MG63 (cell line): Measurements from ENCODE around the gene USP15. TPM values are rescaled to one million over a fixed set of nuclear protein-coding genes. Genes with fewer than 3 reads are reported as not detected.

Source experiments
- DNase-seq: peaks from one replicate; pipeline ENCODE4 v3.0.0-alpha.2; 2020
- H3K27me3 ChIP-seq: fragments of 250-450 bp; sonication (Bioruptor Pico); 2 replicates; pipeline ENCODE4 v1.5.1; 2020; ENCODE audit warnings: mild to moderate bottlenecking, moderate library complexity
- H3K36me3 ChIP-seq: fragments of 250-450 bp; sonication (Bioruptor Pico); 2 replicates; pipeline ENCODE4 v1.5.1; 2020; ENCODE audit warnings: mild to moderate bottlenecking, moderate library complexity
- H3K4me3 ChIP-seq: fragments of 250-450 bp; sonication (Bioruptor Pico); 2 replicates; pipeline ENCODE4 v1.5.1; 2020; ENCODE audit warnings: mild to moderate bottlenecking, moderate library complexity
- H3K9me3 ChIP-seq: fragments of 250-450 bp; sonication (Bioruptor Pico); 2 replicates; pipeline ENCODE4 v1.5.1; 2020; ENCODE audit warnings: mild to moderate bottlenecking, moderate library complexity
- total RNA-seq: library from RNA; depleted of rRNA; stranded (reverse); fragments of >200 nt; shearing (Covaris generic); gene quantifications from 2 replicates; pipeline ENCODE4 v1.2.3, GENCODE V29; 2014; ENCODE audit warnings: low replicate concordance

Gene USP15
- total RNA-seq, 1 experiment from 2014 or later = 9.7 TPM

DNA sequence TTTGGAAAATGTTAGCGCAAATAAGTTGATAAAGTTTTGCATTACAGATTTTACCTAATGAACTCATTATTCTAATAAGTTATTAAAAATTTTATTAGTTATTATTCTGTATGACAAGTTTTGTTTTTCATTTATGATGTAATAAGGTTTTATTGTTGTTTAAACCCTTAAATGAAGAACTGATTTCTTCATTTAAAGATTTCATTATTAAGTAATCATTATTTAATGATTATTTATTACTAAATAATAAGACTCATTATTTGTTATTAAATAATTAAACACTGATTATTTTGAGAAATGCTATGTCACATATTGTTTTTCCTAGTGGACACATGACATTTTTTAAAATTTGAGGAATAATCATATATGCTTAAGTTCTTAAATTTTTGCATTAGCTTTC lies 34.2 kb downstream of the USP15 start:
- no peaks in the 10 kb centered on the region for H3K27me3 ChIP-seq
- DNase-seq = no peak
- peaks cover 21% of the 10 kb centered on the region for H3K9me3 ChIP-seq
- H3K36me3 ChIP-seq = peaks cover 36% of the 10 kb centered on the region
- no peak overlapping the region for H3K4me3 ChIP-seq

DNA sequence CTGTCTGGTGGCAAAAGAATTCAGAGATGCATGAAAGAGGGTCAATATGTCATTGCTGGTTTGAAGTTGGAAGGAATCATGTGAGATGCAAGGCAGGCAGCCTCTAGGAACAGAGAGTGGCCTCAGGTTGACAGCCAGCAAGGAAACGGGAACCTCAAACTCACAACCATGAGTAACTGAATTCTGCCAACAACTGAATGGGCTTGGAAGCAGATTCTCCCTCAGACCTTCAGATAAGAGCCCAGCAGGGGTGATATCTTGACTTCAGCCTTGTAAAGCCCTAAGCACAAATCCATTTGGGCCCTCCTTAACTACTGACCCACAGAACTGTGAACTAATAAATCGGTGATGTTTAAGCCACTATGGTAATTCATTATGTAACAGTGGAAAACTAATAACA lies 35.8 kb downstream of the USP15 start:
- DNase-seq = no peak
- Histone ChIP-seq H3K27me3 (no peaks in the 10 kb centered on the region), H3K4me3 (no peak overlapping the region), H3K36me3 (peaks cover 33% of the 10 kb centered on the region), H3K9me3 (peaks cover 10% of the 10 kb centered on the region)

DNA sequence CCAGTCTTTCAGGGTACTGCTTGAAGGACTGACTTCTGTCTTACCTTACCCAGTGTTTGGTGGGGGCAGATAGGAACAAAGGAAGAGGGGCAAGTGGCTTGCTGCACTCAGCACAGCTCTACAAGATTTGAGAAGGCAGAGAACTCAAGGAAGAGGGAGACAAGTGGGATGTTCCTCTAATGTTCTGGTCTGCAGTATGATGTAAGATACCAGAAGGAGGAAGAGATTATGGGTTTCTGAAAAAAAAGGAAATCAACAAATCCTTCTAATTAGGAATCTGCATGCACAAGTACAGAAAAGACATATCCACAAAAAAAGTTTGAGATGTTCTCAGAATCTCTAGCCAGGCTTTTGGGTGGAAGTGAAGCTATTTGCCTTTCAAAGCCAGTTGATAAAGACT lies 37.1 kb downstream of the USP15 start:
- H3K9me3 ChIP-seq = peaks cover 7% of the 10 kb centered on the region
- H3K4me3 ChIP-seq = no peak overlapping the region
- DNase-seq = no peak
- H3K27me3 ChIP-seq = no peaks in the 10 kb centered on the region
- H3K36me3 ChIP-seq = peaks cover 44% of the 10 kb centered on the region

DNA sequence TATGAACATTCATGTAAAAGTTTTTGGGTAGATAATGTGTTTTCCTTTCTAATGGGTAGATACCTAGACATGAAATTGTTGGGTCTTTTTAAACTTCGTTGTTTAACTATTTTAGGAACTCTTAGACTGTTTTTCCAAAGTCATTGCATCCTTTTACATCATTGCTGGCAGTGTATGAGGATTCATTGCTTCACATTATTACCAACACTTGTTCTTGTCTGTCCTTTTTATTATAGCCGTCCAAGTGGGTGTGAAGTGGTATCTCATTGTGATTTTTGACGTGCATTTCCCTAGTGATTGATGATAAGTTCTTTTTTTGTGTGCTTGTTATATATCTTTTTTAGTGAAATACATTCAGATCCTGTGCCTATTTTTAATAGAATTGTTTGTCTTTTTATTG lies 39.4 kb downstream of the USP15 start:
- Histone ChIP-seq H3K4me3 (no peak overlapping the region), H3K27me3 (no peaks in the 10 kb centered on the region), H3K36me3 (peaks cover 59% of the 10 kb centered on the region), H3K9me3 (peaks cover 14% of the 10 kb centered on the region)
- no peak for DNase-seq

DNA sequence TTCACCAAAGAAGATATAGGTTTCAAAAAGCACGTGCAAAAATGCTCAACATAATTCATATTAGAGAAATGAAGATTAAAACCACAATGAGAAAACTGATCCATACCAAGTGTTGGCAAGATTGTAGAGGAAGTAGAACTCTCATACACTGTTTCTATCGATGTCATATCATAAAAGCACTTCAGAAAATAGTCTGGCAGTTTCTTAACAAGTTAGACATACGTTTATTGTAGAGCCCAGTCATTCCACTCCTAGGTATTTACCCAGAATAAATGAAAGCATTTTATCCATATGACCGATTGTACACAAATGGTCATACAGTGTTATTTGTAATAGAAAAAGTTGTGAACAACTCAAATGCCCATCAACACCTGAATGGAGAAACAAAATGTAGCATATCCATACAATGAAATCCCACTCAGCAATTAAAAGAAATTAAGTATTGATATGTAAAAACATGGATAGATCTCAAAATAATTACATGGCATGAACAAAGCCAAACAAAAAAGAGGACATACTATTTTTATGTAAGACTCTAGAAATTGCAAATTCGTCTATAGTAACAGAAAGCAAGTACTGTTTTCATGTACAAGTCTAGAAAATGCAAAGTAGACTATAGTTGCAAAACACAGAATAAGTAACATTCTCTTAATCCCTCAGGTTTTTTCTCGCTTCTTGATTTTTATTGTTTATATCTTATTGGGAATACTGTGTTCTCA lies 41.0 kb downstream of the USP15 start:
- H3K4me3 ChIP-seq = no peak overlapping the region
- H3K36me3 ChIP-seq = peaks cover 59% of the 10 kb centered on the region
- H3K9me3 ChIP-seq = peaks cover 21% of the 10 kb centered on the region
- H3K27me3 ChIP-seq = no peaks in the 10 kb centered on the region
- no peak for DNase-seq

DNA sequence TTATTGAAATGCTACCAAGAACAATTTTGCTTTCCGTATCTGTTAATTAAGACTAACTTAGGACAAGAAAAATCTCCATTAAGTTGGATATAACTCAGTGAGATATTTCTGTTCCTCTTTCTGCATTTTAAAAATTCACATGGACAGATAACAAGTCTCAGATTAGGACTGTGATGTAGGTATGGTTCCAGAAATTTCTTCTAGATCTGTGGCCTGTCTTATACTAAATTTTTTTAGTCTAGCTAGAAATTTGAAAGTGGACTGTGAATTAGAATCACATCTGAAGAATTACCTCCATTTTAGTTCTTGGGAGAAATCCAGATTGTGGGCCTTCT lies 41.6 kb downstream of the USP15 start:
- Histone ChIP-seq H3K27me3 (no peaks in the 10 kb centered on the region), H3K4me3 (no peak overlapping the region), H3K36me3 (peaks cover 62% of the 10 kb centered on the region), H3K9me3 (peaks cover 21% of the 10 kb centered on the region)
- DNase-seq = no peak

DNA sequence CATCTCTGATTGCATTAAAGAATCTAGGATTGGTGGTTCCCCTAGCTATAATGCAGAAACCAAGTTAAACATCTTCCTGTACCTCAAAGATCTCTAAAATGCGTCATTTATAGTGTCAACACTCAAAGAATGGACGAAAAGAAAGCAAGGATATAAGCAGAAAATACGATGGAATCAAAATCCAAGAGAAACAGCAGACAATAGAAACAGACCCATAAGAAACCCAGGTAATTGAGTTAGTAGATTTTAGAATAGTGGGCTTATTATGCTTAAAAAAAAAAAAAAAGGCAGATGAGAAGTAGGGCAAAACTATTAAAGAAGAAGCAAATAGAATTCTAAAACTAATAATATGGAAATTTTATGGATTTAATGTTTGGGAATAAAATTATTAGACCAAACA lies 44.4 kb downstream of the USP15 start:
- Histone ChIP-seq H3K36me3 (peaks cover 64% of the 10 kb centered on the region), H3K27me3 (no peaks in the 10 kb centered on the region), H3K4me3 (no peak overlapping the region), H3K9me3 (peaks cover 21% of the 10 kb centered on the region)
- DNase-seq = no peak

DNA sequence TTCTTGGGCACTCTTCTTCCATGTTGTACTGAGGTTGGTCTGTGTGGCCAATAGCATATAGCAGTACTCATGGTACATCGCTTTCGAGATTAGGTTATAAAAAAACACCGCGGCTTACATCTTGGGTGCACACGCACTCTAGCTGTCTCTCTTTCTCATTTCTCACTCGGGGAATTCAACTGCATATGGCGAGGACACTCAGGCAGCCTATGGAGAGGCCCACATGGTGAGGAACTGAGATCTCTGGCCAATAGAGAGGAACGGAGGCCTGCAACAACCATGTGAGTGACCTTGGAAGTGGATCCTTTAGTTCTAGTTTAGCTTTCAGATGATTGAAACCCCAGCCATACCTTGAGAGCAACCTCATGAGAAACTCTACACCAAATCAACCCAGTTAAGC lies 45.6 kb downstream of the USP15 start:
- Histone ChIP-seq H3K27me3 (no peaks in the 10 kb centered on the region), H3K4me3 (no peak overlapping the region), H3K9me3 (peaks cover 18% of the 10 kb centered on the region), H3K36me3 (peaks cover 61% of the 10 kb centered on the region)
- no peak for DNase-seq

DNA sequence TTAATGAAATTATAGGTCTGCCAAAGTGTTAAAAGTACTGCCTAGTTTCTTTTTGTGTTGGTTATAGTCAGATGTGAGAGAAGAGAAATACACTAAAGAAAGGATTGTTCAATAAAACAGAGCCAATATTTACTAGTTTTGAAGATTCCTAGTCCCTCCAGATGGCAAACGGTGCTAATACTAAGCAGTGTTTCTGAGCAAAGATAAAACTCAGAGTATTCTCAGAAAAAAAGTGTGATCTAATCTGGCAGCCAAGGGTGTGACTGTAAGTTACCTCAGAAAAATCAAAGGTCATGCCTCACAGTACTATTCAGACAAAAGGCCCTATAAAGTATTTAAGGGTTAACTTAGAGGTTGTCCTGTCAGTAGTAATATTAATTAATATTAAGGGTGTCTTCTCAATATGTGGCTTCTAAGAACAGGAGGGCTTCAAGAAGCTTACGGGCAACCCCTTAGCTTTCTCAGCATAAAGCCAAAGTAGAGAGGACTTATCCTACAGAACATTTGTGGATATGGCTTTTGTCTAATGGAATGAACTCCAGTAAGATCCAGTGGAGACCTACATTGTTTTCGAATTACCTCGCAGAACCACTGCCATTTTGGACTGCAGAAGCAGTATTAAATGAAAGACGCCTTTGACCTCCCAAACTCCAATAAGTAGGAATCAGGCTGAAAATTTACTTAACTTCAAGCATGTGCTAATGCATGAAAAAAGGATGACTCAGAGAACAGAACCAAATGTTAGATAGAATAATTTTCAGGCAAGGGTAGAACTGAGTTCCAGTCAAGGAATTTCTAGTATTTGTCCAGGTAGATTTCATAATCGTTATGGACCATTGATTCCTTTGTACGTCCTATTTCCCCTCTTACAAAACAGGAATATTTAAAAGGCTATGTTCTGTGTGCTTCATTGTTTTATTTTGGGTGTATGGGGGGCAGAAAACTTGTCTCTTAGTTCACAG lies 46.6 kb downstream of the USP15 start:
- Histone ChIP-seq H3K9me3 (peaks cover 14% of the 10 kb centered on the region), H3K4me3 (no peak overlapping the region), H3K36me3 (peaks cover 50% of the 10 kb centered on the region), H3K27me3 (no peaks in the 10 kb centered on the region)
- DNase-seq = no peak

DNA sequence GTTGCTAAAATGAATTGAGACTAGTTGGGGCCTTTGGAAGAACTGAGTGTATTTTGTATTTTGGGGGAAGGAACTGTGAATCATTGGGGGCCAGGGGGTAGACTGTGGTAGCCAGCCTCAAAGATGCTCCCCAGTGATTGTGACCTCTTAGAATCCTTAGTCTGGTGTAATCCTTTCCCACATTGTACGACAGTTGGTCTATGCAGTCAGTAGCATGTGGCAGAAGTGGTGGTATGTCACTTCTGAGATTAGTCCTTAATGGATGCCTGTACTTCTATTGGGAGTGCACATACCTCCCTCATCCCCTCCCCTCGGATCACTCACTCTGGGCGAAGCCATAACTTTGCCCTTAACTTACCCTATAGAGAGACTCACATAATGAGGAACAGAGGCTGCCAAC lies 48.0 kb downstream of the USP15 start:
- Histone ChIP-seq H3K36me3 (peaks cover 40% of the 10 kb centered on the region), H3K4me3 (no peak overlapping the region), H3K9me3 (peaks cover 14% of the 10 kb centered on the region), H3K27me3 (no peaks in the 10 kb centered on the region)
- no peak for DNase-seq

DNA sequence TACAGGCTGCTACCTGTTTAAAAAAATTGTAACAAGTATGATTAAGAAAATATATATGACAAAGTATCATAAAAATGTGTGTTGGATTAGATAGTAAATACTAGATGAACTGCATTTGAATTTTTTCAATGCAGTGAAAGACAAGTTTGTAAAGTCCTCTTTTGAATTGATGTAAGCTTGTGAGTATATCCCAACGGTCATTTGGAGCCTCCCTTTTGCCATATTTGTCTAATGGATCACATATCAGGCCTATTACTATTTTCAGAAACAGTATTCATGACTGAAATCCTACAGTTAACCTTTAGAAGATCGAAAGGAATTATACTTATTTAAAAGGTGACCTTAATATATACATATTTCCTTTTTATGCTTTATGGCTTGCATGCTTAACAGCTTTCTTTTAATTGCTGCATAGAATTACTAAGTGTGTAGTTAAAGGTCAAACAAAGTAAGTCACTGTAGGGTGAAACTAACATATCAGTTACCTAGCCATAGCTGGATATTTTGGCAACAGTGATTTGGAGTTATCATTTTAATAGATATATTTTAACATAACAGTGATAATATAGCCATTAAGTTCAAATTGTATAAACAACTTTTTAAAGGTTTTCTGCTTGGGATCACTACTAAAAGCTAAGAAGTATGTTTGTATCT lies 53.6 kb downstream of the USP15 start:
- DNase-seq = no peak
- Histone ChIP-seq H3K36me3 (peaks cover 17% of the 10 kb centered on the region), H3K9me3 (no peaks in the 10 kb centered on the region), H3K4me3 (no peak overlapping the region), H3K27me3 (no peaks in the 10 kb centered on the region)

DNA sequence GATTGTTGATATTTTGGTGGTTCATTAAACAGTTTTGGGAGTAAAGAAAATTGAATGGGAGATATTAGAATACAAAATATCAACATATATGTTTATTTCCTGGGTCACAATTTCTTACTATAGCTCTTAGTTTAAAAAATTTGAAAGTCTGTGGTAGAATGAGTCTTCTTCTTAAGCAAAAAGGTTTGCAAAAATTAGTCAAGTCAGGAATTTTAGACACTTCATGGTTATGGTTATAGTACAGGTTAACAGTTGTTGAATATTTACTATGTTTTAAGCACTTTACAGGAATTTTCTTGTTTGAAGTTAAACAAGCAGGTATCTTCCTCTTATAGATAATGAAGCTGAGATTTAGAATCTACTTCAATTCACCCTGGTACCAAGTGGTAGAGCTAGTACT lies 56.8 kb downstream of the USP15 start:
- DNase-seq = no peak
- H3K9me3 ChIP-seq = no peaks in the 10 kb centered on the region
- H3K4me3 ChIP-seq = no peak overlapping the region
- no peaks in the 10 kb centered on the region for H3K27me3 ChIP-seq
- peaks cover 21% of the 10 kb centered on the region for H3K36me3 ChIP-seq

DNA sequence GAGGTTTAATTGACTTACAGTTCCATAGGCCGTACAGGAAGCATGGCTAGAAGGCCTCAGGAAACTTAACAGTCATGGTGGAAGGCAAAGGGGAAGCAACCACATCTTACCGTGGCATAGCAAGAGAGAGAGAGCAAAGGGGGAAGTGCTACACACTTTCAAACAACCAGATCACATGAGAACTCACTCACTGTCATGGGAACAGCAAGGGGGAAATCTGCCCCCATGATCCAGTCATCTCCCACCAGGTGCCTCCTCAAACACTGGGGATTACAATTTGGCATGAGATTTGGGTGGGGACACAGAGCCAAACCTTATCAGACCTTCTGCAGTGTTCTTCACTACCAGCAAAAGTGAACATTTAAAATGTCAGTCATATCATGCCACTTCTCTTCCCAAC lies 58.9 kb downstream of the USP15 start:
- H3K9me3 ChIP-seq = no peaks in the 10 kb centered on the region
- H3K27me3 ChIP-seq = no peaks in the 10 kb centered on the region
- DNase-seq = no peak
- peaks cover 29% of the 10 kb centered on the region for H3K36me3 ChIP-seq
- H3K4me3 ChIP-seq = no peak overlapping the region

DNA sequence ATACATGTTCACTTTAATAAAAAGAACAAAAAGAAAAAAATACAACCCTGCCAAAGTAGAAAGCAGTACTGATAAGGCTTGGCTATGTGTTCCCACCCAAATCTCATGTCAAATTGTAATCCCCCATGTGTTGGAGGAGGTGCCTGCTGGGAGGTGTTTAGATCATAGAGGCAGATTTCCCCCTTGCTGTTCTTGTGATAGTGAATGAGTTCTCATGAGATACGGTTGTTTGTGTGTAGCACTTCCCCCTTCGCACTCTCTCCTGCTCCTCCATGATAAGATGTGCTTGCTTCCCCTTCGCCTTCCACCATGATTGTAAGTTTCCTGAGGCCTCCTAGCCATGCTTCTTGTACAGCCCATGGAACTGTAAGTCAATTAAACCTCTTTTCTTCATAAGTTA lies 59.9 kb downstream of the USP15 start:
- Histone ChIP-seq H3K9me3 (no peaks in the 10 kb centered on the region), H3K27me3 (no peaks in the 10 kb centered on the region), H3K4me3 (no peak overlapping the region), H3K36me3 (peaks cover 23% of the 10 kb centered on the region)
- DNase-seq = no peak

DNA sequence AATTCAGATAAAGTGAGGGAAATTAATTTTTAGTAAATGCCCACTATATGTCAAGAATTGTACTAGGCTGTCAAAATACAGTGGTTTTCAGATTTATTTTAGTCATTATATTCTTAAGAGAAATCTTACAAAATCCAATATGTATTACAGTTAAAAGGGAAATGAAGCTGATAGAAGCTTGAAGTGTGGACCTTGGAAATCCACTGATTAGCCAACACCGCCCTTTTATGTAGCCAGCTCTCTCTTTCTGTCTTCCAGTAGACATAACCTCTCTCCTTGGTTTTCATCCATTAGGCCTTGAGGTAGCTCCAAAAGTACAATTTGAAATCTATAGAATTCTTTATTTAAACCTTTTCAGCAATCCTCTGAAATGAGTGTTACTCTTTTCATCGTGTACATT lies 63.2 kb downstream of the USP15 start:
- H3K36me3 ChIP-seq = peaks cover 12% of the 10 kb centered on the region
- DNase-seq = no peak
- no peaks in the 10 kb centered on the region for H3K27me3 ChIP-seq
- H3K4me3 ChIP-seq = no peak overlapping the region
- H3K9me3 ChIP-seq = no peaks in the 10 kb centered on the region

DNA sequence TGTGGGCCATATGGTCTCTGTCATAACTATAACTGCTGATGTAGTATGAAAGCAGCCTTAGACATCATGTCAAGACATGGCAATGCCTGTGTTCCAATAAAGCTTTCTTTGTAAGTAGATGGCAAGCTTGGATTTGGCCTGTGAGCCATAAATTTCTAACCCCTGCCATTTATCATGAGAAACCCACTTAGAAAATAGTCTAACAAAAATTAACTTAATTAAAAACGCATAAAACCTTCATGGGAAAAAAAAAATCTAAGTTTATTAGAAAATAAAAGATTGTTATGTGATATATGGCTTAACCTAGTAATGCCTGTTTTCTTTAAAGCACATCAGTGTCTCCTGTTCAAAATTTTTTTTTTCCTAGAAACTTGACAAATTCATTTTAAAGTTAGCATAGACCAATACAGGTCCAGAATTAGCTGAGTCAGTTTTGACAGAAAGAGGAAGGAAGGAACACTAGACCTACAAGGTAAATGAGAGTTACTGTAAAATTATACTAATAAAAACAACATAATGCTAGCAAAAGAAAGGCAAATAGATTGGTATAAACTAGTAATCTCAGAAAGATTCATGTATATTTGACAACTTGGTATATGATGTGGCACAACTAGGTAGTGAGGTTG lies 68.2 kb downstream of the USP15 start:
- Histone ChIP-seq H3K27me3 (no peaks in the 10 kb centered on the region), H3K4me3 (no peak overlapping the region), H3K36me3 (no peaks in the 10 kb centered on the region; the same call in 1 of the 2 replicates), H3K9me3 (no peaks in the 10 kb centered on the region)
- DNase-seq = no peak

DNA sequence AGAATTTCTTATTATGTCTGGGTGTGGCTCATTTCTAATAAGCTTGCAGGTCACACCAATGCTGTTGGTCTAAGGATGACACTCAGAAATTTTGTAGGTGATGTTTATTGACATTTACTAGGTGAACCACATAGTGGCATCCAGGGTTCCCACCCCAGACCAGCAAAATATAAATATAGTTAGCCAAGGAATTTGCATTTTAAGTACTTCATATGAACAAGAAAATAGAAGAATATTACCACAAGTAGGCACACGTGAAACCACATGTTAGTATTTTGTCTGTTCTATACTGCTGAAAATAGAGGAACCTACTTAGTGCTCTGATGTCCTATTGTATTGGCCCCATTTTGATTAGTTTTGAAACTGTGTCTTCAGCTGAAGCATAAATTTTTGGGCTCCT lies 71.1 kb downstream of the USP15 start:
- Histone ChIP-seq H3K4me3 (no peak overlapping the region), H3K27me3 (no peaks in the 10 kb centered on the region), H3K36me3 (peaks cover 4% of the 10 kb centered on the region; the same call in 1 of the 2 replicates), H3K9me3 (no peaks in the 10 kb centered on the region)
- DNase-seq = no peak
